SK-N-MC (cell line): ENCODE measurements around the gene CLEC9A.
"Not testable (repeated sequence)": the region's sequence is repeated elsewhere in the genome, so short reads cannot be mapped to it uniquely, and the experiment has no call there.

Experiments used
- DNase-seq: peaks from one replicate; pipeline ENCODE4 v3.0.0-alpha.2; 2011; ENCODE audit warnings: low read depth, low spot score
- H3K27ac ChIP-seq: fragments of 200-600 bp; sonication (generic); 2 replicates; pipeline ENCODE4 v1.5.1; 2016; ENCODE audit warnings: mixed run types
- H3K36me3 ChIP-seq: fragments of 200-600 bp; sonication (generic); 2 replicates; pipeline ENCODE4 v1.6.1; 2017; ENCODE audit warnings: antibody characterized with exemption, low read length, mixed read lengths; ENCODE audit not compliant: insufficient read depth
- H3K4me3 ChIP-seq: fragments of 200-600 bp; sonication (generic); 2 replicates; pipeline ENCODE4 v1.5.1; 2016
- H3K9ac ChIP-seq: fragments of 200-600 bp; sonication (generic); 2 replicates; pipeline ENCODE4 v1.8.0; 2017; ENCODE audit warnings: mixed run types, mixed read lengths; ENCODE audit not compliant: insufficient read length
- H3K9me3 ChIP-seq: fragments of 200-600 bp; sonication (generic); 2 replicates; pipeline ENCODE4 v1.6.1; 2017; ENCODE audit warnings: low read depth, mild to moderate bottlenecking, antibody characterized with exemption, low read length, moderate library complexity, mixed read lengths
- EZH2 ChIP-seq: fragments of 200-600 bp; sonication (generic); IDR thresholded peaks from one replicate; pipeline ENCODE4 v1.6.1; 2017; ENCODE audit warnings: antibody characterized with exemption
- FOXP2 ChIP-seq: optimal IDR thresholded peaks from 2 replicates; pipeline ENCODE3; 2011; ENCODE audit warnings: mild to moderate bottlenecking, moderate library complexity; ENCODE audit not compliant: insufficient read depth; ENCODE audit errors: extremely low read length, control extremely low read depth
- POLR2AphosphoS5 ChIP-seq: IDR thresholded peaks from 2 replicates; pipeline ENCODE4 v1.6.1; 2012; ENCODE audit warnings: mild to moderate bottlenecking, low read depth, low read length, borderline replicate concordance

Gene CLEC9A

GRCh38 chr12:10018386-10018785, 12.1 kb upstream of the CLEC9A start:
- no peak for DNase-seq
- H3K9ac ChIP-seq, result no peak overlapping the region
- no peaks in the 10 kb centered on the region for H3K36me3 ChIP-seq
- H3K27ac ChIP-seq, result no peak overlapping the region
- H3K9me3 ChIP-seq, result no peaks in the 10 kb centered on the region
- TF ChIP-seq EZH2 (no peak), POLR2AphosphoS5 (no peak), FOXP2 (no peak)
- H3K4me3 ChIP-seq, result no peak overlapping the region

GRCh38 chr12:10021342-10021741, 9.1 kb upstream of the CLEC9A start:
- no peaks in the 10 kb centered on the region for H3K36me3 ChIP-seq
- TF ChIP-seq EZH2, result no peak
- no peak for TF ChIP-seq FOXP2
- no peak for TF ChIP-seq POLR2AphosphoS5
- DNase-seq, result no peak
- H3K9ac ChIP-seq, result no peak overlapping the region
- H3K9me3 ChIP-seq, result no peaks in the 10 kb centered on the region
- no peak overlapping the region for H3K27ac ChIP-seq
- H3K4me3 ChIP-seq, result no peak overlapping the region

GRCh38 chr12:10025236-10025635, 5.2 kb upstream of the CLEC9A start:
- TF ChIP-seq EZH2 (no peak), POLR2AphosphoS5 (no peak), FOXP2 (no peak)
- DNase-seq, result no peak
- Histone ChIP-seq H3K4me3 (no peak overlapping the region), H3K9me3 (no peaks in the 10 kb centered on the region), H3K27ac (no peak overlapping the region), H3K36me3 (no peaks in the 10 kb centered on the region), H3K9ac (no peak overlapping the region)

GRCh38 chr12:10026666-10027065, 3.8 kb upstream of the CLEC9A start:
- DNase-seq, H3K4me3 ChIP-seq, H3K9ac ChIP-seq, H3K27ac ChIP-seq, H3K36me3 ChIP-seq, H3K9me3 ChIP-seq: not testable (repeated sequence)

- no peak overlapping the region for H3K9ac ChIP-seq
These were observed 3.2 kb upstream of the CLEC9A start for GRCh38 chr12:10027311-10027710.

GRCh38 chr12:10027721-10028120, 2.8 kb upstream of the CLEC9A start:
- no peak overlapping the region for H3K4me3 ChIP-seq
- no peak overlapping the region for H3K9ac ChIP-seq
- no peak for DNase-seq
- no peak overlapping the region for H3K27ac ChIP-seq
- no peaks in the 10 kb centered on the region for H3K9me3 ChIP-seq
- H3K36me3 ChIP-seq, result no peaks in the 10 kb centered on the region
- TF ChIP-seq POLR2AphosphoS5, result no peak
- TF ChIP-seq EZH2, result no peak
- TF ChIP-seq FOXP2, result no peak

More at GRCh38 chr12:10027311-10027710, 3.2 kb upstream of the CLEC9A start:
- no peaks in the 10 kb centered on the region for H3K9me3 ChIP-seq
- DNase-seq, result no peak
- H3K36me3 ChIP-seq, result no peaks in the 10 kb centered on the region
- TF ChIP-seq POLR2AphosphoS5 (no peak), EZH2 (no peak), FOXP2 (no peak)
- no peak overlapping the region for H3K27ac ChIP-seq
- H3K4me3 ChIP-seq, result no peak overlapping the region

- Histone ChIP-seq H3K9me3 (no peaks in the 10 kb centered on the region), H3K4me3 (no peak overlapping the region), H3K36me3 (no peaks in the 10 kb centered on the region), H3K27ac (no peak overlapping the region), H3K9ac (no peak overlapping the region)
- TF ChIP-seq EZH2, result no peak
- no peak for TF ChIP-seq FOXP2
- TF ChIP-seq POLR2AphosphoS5, result no peak
- DNase-seq, result no peak
These were observed 839 bp downstream of the CLEC9A start for GRCh38 chr12:10031321-10031720.

GRCh38 chr12:10031771-10032175, 1.3 kb downstream of the CLEC9A start:
- Histone ChIP-seq H3K9ac (no peak overlapping the region), H3K9me3 (no peaks in the 10 kb centered on the region), H3K36me3 (no peaks in the 10 kb centered on the region), H3K4me3 (no peak overlapping the region), H3K27ac (no peak overlapping the region)
- no peak for TF ChIP-seq POLR2AphosphoS5
- no peak for DNase-seq

- Histone ChIP-seq H3K36me3 (no peaks in the 10 kb centered on the region), H3K9me3 (no peaks in the 10 kb centered on the region), H3K4me3 (no peak overlapping the region), H3K27ac (no peak overlapping the region), H3K9ac (no peak overlapping the region)
- peak; percentile 32 for DNase-seq
- TF ChIP-seq EZH2, result no peak
- no peak for TF ChIP-seq FOXP2
- TF ChIP-seq POLR2AphosphoS5, result no peak
These were observed 3.5 kb downstream of the CLEC9A start for GRCh38 chr12:10033783-10034545.
